GM21526 (cell line): ENCODE measurements around the gene COL18A1.

ENCODE experiments used
- ATAC-seq: cut with Tn5 transposase; IDR thresholded peaks from one replicate; pipeline ENCODE4 v1.9.1; 2021; ENCODE audit warnings: moderate library complexity; ENCODE audit not compliant: unreplicated experiment, low FRiP score

COL18A1 gene

GRCh38 chr21:45511661-45512431 is 106.9 kb downstream of the COL18A1 start:
- ATAC-seq = no peak

- no peak for ATAC-seq
Observed at GRCh38 chr21:45512626-45513002, 107.6 kb downstream of the COL18A1 start.

GRCh38 chr21:45513003-45513717 is 108.2 kb downstream of the COL18A1 start:
- no peak for ATAC-seq

- ATAC-seq = no peak
Observed at GRCh38 chr21:45513741-45514310, 108.9 kb downstream of the COL18A1 start.

GRCh38 chr21:45514311-45515021 is 109.5 kb downstream of the COL18A1 start:
- ATAC-seq = no peak

GRCh38 chr21:45515241-45516061 is 110.5 kb downstream of the COL18A1 start:
- no peak for ATAC-seq

- no peak for ATAC-seq
Observed at GRCh38 chr21:45516071-45516670, 111.2 kb downstream of the COL18A1 start.

GRCh38 chr21:45516671-45517151 is 111.7 kb downstream of the COL18A1 start:
- ATAC-seq = no peak

GRCh38 chr21:45517249-45518065 is 112.5 kb downstream of the COL18A1 start:
- ATAC-seq = no peak

- ATAC-seq = no peak
Observed at GRCh38 chr21:45518742-45519141, 113.8 kb downstream of the COL18A1 start.

GRCh38 chr21:45519182-45519581 is 114.2 kb downstream of the COL18A1 start:
- no peak for ATAC-seq

- no peak for ATAC-seq
Observed at GRCh38 chr21:45521241-45521640, 116.3 kb downstream of the COL18A1 start.

- ATAC-seq = no peak
Observed at GRCh38 chr21:45522381-45522780, 117.4 kb downstream of the COL18A1 start.

- ATAC-seq = no peak
Observed at GRCh38 chr21:45522986-45523385, 118.0 kb downstream of the COL18A1 start.

- no peak for ATAC-seq
Observed at GRCh38 chr21:45523411-45524101, 118.6 kb downstream of the COL18A1 start.

GRCh38 chr21:45524756-45525152 is 119.8 kb downstream of the COL18A1 start:
- ATAC-seq = no peak

GRCh38 chr21:45525153-45525909 is 120.4 kb downstream of the COL18A1 start:
- ATAC-seq = no peak

- ATAC-seq = no peak
Observed at GRCh38 chr21:45525910-45526306, 120.9 kb downstream of the COL18A1 start.
